ENCODE measurements around the gene PRKCH.
"Not testable (repeated sequence)": the region's sequence is repeated elsewhere in the genome, so short reads cannot be mapped to it uniquely, and the experiment has no call there.

The PRKCH gene

GRCh38 chr14:61290701-61291100, 30.7 kb upstream of the PRKCH start:
- Mint-ChIP-seq H3K27me3 (peaks cover 3% of the 10 kb centered on the region), H3K36me3 (no peaks in the 10 kb centered on the region), H3K4me1 (no peaks in the 10 kb centered on the region), H3K4me3 (no peak overlapping the region), H3K9me3 (no peaks in the 10 kb centered on the region), H3K27ac (no peak overlapping the region)
- no peak for DNase-seq (ENCODE audit: low spot score in 2 of 2)
- ATAC-seq (ENCODE audit: low read depth): no peak

GRCh38 chr14:61296151-61296550, 25.2 kb upstream of the PRKCH start:
- peaks cover 3% of the 10 kb centered on the region for H3K27me3 Mint-ChIP-seq
- ATAC-seq (ENCODE audit: low read depth) (no peak), DNase-seq (ENCODE audit: low spot score in 2 of 2) (no peak)
- no peaks in the 10 kb centered on the region for H3K4me1 Mint-ChIP-seq
- H3K27ac Mint-ChIP-seq: no peak overlapping the region
- H3K9me3 Mint-ChIP-seq: no peaks in the 10 kb centered on the region
- H3K4me3 Mint-ChIP-seq: no peak overlapping the region
- no peaks in the 10 kb centered on the region for H3K36me3 Mint-ChIP-seq

GRCh38 chr14:61296719-61297502, 24.5 kb upstream of the PRKCH start:
- no peaks in the 10 kb centered on the region for H3K9me3 Mint-ChIP-seq
- H3K27ac Mint-ChIP-seq: no peak overlapping the region
- no peaks in the 10 kb centered on the region for H3K36me3 Mint-ChIP-seq
- ATAC-seq (ENCODE audit: low read depth) (no peak), DNase-seq (ENCODE audit: low spot score in 2 of 2) (no peak)
- H3K4me1 Mint-ChIP-seq: no peaks in the 10 kb centered on the region
- H3K4me3 Mint-ChIP-seq: no peak overlapping the region
- peaks cover 3% of the 10 kb centered on the region for H3K27me3 Mint-ChIP-seq

- Mint-ChIP-seq H3K9me3 (no peaks in the 10 kb centered on the region), H3K27ac (no peak overlapping the region), H3K4me1 (no peaks in the 10 kb centered on the region), H3K27me3 (peaks cover 3% of the 10 kb centered on the region), H3K36me3 (no peaks in the 10 kb centered on the region), H3K4me3 (no peak overlapping the region)
- ATAC-seq (ENCODE audit: low read depth): no peak
- no peak for DNase-seq (ENCODE audit: low spot score in 2 of 2)
Measured at GRCh38 chr14:61297581-61297980, 23.8 kb upstream of the PRKCH start.

GRCh38 chr14:61298824-61299223, 22.6 kb upstream of the PRKCH start:
- Mint-ChIP-seq H3K36me3 (no peaks in the 10 kb centered on the region), H3K4me1 (no peaks in the 10 kb centered on the region), H3K27me3 (peaks cover 3% of the 10 kb centered on the region), H3K27ac (no peak overlapping the region), H3K4me3 (no peak overlapping the region), H3K9me3 (no peaks in the 10 kb centered on the region)
- DNase-seq (ENCODE audit: low spot score in 2 of 2): no peak
- ATAC-seq (ENCODE audit: low read depth): no peak

GRCh38 chr14:61300209-61300608, 21.2 kb upstream of the PRKCH start:
- H3K9me3 Mint-ChIP-seq: no peaks in the 10 kb centered on the region
- no peaks in the 10 kb centered on the region for H3K4me1 Mint-ChIP-seq
- no peaks in the 10 kb centered on the region for H3K36me3 Mint-ChIP-seq
- H3K4me3 Mint-ChIP-seq: no peak overlapping the region
- peaks cover 3% of the 10 kb centered on the region for H3K27me3 Mint-ChIP-seq
- H3K27ac Mint-ChIP-seq: no peak overlapping the region
- no peak for DNase-seq (ENCODE audit: low spot score in 2 of 2)
- ATAC-seq (ENCODE audit: low read depth): no peak

- Mint-ChIP-seq H3K9me3 (no peaks in the 10 kb centered on the region), H3K4me3 (no peak overlapping the region), H3K36me3 (no peaks in the 10 kb centered on the region), H3K4me1 (no peaks in the 10 kb centered on the region), H3K27me3 (peaks cover 3% of the 10 kb centered on the region), H3K27ac (no peak overlapping the region)
- ATAC-seq (ENCODE audit: low read depth) (no peak), DNase-seq (ENCODE audit: low spot score in 2 of 2) (no peak)
Measured at GRCh38 chr14:61300754-61301153, 20.6 kb upstream of the PRKCH start.

- peaks cover 3% of the 10 kb centered on the region for H3K9me3 Mint-ChIP-seq
- no peaks in the 10 kb centered on the region for H3K4me1 Mint-ChIP-seq
- peaks cover under 1% of the 10 kb centered on the region for H3K36me3 Mint-ChIP-seq
- ATAC-seq (ENCODE audit: low read depth) (no peak), DNase-seq (ENCODE audit: low spot score in 2 of 2) (no peak)
- no peak overlapping the region for H3K4me3 Mint-ChIP-seq
- H3K27ac Mint-ChIP-seq: no peak overlapping the region
- peaks cover 7% of the 10 kb centered on the region for H3K27me3 Mint-ChIP-seq
Measured at GRCh38 chr14:61304688-61305087, 16.7 kb upstream of the PRKCH start.

GRCh38 chr14:61308198-61308597, 13.2 kb upstream of the PRKCH start:
- H3K4me1 Mint-ChIP-seq: no peaks in the 10 kb centered on the region
- peaks cover 14% of the 10 kb centered on the region for H3K9me3 Mint-ChIP-seq
- ATAC-seq (ENCODE audit: low read depth): no peak
- peaks cover 6% of the 10 kb centered on the region for H3K27me3 Mint-ChIP-seq
- peaks cover 5% of the 10 kb centered on the region for H3K36me3 Mint-ChIP-seq
- no peak overlapping the region for H3K27ac Mint-ChIP-seq
- no peak overlapping the region for H3K4me3 Mint-ChIP-seq
- no peak for DNase-seq (ENCODE audit: low spot score in 2 of 2)

- not testable (repeated sequence) for ATAC-seq (ENCODE audit: low read depth); H3K4me1 Mint-ChIP-seq; H3K27me3 Mint-ChIP-seq; H3K4me3 Mint-ChIP-seq; H3K27ac Mint-ChIP-seq; DNase-seq (ENCODE audit: low spot score in 2 of 2); H3K36me3 Mint-ChIP-seq
- peaks cover 15% of the 10 kb centered on the region for H3K9me3 Mint-ChIP-seq
Measured at GRCh38 chr14:61308701-61309100, 12.7 kb upstream of the PRKCH start.

- Mint-ChIP-seq H3K4me1 (no peaks in the 10 kb centered on the region), H3K36me3 (peaks cover 5% of the 10 kb centered on the region), H3K9me3 (peaks cover 9% of the 10 kb centered on the region), H3K4me3 (no peak overlapping the region), H3K27me3 (peaks cover 3% of the 10 kb centered on the region), H3K27ac (no peak overlapping the region)
- DNase-seq (ENCODE audit: low spot score in 2 of 2): no peak
- ATAC-seq (ENCODE audit: low read depth): no peak
Measured at GRCh38 chr14:61315313-61315712, 6.1 kb upstream of the PRKCH start.

- Mint-ChIP-seq H3K4me1 (peaks cover 6% of the 10 kb centered on the region), H3K4me3 (no peak overlapping the region), H3K36me3 (peaks cover 1% of the 10 kb centered on the region), H3K9me3 (peaks cover 2% of the 10 kb centered on the region), H3K27ac (no peak overlapping the region), H3K27me3 (peaks cover 4% of the 10 kb centered on the region)
- ATAC-seq (ENCODE audit: low read depth) (no peak), DNase-seq (ENCODE audit: low spot score in 2 of 2) (no peak)
Measured at GRCh38 chr14:61319086-61319485, 2.3 kb upstream of the PRKCH start.

- ATAC-seq (ENCODE audit: low read depth) (no peak), DNase-seq (ENCODE audit: low spot score in 2 of 2) (no peak)
- H3K4me1 Mint-ChIP-seq: peaks cover 6% of the 10 kb centered on the region
- no peak overlapping the region for H3K27ac Mint-ChIP-seq
- no peaks in the 10 kb centered on the region for H3K9me3 Mint-ChIP-seq
- H3K4me3 Mint-ChIP-seq: no peak overlapping the region
- peaks cover 3% of the 10 kb centered on the region for H3K27me3 Mint-ChIP-seq
- no peaks in the 10 kb centered on the region for H3K36me3 Mint-ChIP-seq
Measured at GRCh38 chr14:61319706-61320105, 1.7 kb upstream of the PRKCH start.

- not testable (repeated sequence) for H3K4me1 Mint-ChIP-seq; H3K27ac Mint-ChIP-seq; ATAC-seq (ENCODE audit: low read depth); H3K36me3 Mint-ChIP-seq; H3K27me3 Mint-ChIP-seq; H3K9me3 Mint-ChIP-seq; H3K4me3 Mint-ChIP-seq; DNase-seq (ENCODE audit: low spot score in 2 of 2)
Measured at GRCh38 chr14:61320170-61320569, 1.2 kb upstream of the PRKCH start.

- no peaks in the 10 kb centered on the region for H3K36me3 Mint-ChIP-seq
- no peak for DNase-seq (ENCODE audit: low spot score in 2 of 2)
Measured at GRCh38 chr14:61320806-61321384, 484 bp upstream of the PRKCH start.

More at GRCh38 chr14:61320806-61321384, 484 bp upstream of the PRKCH start:
- Mint-ChIP-seq H3K4me1 (peaks cover 6% of the 10 kb centered on the region), H3K27ac (no peak overlapping the region), H3K27me3 (peaks cover 2% of the 10 kb centered on the region), H3K9me3 (peaks cover 2% of the 10 kb centered on the region), H3K4me3 (peak overlapping the region; percentile 85)
- ATAC-seq (ENCODE audit: low read depth): no peak

Data from memory B cell (primary cell).